HG02588 (cell line): Measurements from ENCODE around the gene DLGAP1.
"Not testable (repeated sequence)": the region's sequence is repeated elsewhere in the genome, so short reads cannot be mapped to it uniquely, and the experiment has no call there.

ENCODE experiments used
- ATAC-seq: cut with Tn5 transposase; IDR thresholded peaks from one replicate; pipeline ENCODE4 v1.9.1; 2021; ENCODE audit warnings: mild to moderate bottlenecking, moderate library complexity; ENCODE audit not compliant: unreplicated experiment

The DLGAP1 gene

GRCh38 chr18:3494569-3494968, 960.5 kb downstream of the DLGAP1 start:
- ATAC-seq = no peak

GRCh38 chr18:3494245-3494526, 960.9 kb downstream of the DLGAP1 start:
- no peak for ATAC-seq

DNA sequence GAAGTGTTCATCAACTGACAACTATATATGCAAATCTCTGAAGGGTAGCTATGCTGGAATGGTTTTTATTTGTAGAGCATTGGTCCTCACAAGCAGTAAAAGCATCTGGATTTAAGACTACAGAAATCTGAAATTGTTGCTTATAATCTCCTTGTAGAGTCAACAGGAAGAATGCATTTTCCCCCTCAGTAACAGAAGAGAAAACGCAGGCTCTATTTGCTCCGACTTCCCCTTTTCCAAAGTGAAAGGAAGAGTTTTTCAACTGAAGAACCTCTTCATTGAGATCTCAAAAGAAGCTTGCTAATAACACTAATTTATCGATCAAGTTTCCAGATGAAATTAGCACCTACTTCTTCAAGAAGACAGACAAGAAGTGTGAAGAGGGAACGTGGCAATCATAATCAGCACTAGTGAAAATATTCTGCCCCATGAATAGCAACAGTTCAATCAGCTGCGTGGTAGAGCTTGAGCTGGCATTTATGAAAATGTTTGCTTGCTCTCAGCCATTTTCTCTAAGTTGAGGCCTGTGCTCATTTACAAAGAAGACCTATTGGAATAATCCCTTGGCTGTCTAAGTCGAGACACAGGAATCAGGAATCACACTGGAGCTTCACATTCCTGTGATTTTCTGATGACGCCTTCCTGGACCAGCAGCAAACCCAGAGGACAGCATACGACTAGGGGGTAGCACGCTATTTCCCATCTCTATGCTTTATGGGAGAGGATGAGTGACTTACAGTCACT, 961.4 kb downstream of the DLGAP1 start:
- ATAC-seq = no peak

GRCh38 chr18:3492721-3493120, 962.4 kb downstream of the DLGAP1 start:
- ATAC-seq = no peak

- ATAC-seq = no peak
These were observed 963.0 kb downstream of the DLGAP1 start for GRCh38 chr18:3491981-3492555.

DNA sequence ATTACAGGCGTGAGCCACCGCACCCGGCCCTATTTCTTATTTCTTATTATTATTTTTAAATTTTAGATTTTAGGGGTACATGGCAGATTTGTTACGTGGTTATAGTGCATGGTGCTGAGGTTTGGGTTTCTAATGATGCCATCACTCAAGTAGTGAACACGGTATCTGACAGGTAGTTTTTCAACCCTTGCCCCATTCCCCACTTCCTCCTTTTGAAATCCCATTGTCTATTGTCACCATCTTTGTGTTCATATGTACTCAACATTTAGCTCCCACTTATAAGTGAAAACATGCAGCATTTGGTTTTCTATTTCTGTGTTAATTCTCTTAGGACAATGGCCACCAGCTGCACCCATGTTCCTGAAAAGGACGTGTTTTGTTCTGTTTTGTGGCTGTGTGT, 965.6 kb downstream of the DLGAP1 start:
- no peak for ATAC-seq

- ATAC-seq = no peak
These were observed 968.6 kb downstream of the DLGAP1 start for GRCh38 chr18:3486512-3486911.

GRCh38 chr18:3485153-3486149, 969.7 kb downstream of the DLGAP1 start:
- ATAC-seq = no peak

GRCh38 chr18:3482258-3482657, 972.8 kb downstream of the DLGAP1 start:
- ATAC-seq = no peak

GRCh38 chr18:3481696-3482210, 973.4 kb downstream of the DLGAP1 start:
- no peak for ATAC-seq

DNA sequence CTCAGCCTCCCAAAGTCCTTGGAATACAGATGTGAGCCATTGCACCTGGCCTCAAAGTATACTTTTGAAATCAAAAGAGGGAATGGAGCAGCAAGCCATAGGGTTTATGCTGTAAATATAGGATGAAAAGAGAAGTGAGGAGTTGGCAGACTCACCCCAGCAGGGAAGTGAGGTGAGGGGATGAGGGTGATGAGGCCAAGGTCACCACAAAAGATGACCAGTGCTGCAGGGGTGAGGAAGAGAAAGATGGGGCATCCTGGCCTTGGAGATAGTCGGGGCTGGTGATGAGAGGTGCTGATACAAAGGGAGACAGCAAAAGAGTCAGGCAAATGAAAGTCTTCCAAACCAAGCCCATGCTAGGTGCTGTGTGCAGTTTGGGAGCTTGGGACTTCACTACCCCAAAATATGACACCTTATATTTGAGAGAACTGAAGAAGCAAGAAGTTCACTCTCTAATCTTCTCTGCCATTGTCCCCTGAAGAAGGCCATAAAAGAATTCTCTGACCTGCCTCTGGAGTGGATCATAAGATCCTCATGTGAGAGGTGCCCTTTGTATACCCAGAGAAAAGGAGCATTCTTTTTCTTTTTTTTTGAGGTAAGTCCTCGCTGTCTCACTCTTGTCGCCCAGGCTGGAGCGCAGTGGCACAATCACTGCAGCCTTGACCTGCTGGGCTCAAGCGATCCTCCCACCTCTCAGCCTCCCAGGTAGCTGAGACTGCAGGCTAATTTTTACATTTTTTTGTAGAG, 974.1 kb downstream of the DLGAP1 start:
- no peak for ATAC-seq

- no peak for ATAC-seq
These were observed 975.1 kb downstream of the DLGAP1 start for GRCh38 chr18:3479978-3480509.

GRCh38 chr18:3478262-3478978, 976.7 kb downstream of the DLGAP1 start:
- no peak for ATAC-seq

GRCh38 chr18:3472681-3473544, 982.2 kb downstream of the DLGAP1 start:
- peak; percentile 53 for ATAC-seq

DNA sequence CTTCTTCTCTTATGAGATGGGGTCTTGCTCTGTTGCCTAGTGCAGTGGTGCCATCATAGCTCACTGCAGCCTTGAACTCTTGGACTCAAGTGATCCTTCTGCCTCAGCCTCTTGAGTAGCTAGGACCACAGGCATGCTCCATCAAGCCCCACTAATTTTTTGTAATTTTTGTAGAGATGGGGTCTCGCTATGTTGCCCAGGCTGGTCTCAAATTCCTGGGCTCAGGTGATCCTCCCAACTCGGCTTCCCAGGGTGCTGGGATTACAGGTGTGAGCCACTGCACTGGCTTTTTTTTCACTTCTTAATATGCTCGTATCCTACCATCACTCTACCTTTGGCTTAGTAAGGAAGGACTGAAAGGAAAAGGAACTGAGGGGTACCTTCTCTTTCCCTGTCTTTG, 983.0 kb downstream of the DLGAP1 start:
- not testable (repeated sequence) for ATAC-seq

- ATAC-seq = no peak
These were observed 983.9 kb downstream of the DLGAP1 start for GRCh38 chr18:3471141-3471648.

DNA sequence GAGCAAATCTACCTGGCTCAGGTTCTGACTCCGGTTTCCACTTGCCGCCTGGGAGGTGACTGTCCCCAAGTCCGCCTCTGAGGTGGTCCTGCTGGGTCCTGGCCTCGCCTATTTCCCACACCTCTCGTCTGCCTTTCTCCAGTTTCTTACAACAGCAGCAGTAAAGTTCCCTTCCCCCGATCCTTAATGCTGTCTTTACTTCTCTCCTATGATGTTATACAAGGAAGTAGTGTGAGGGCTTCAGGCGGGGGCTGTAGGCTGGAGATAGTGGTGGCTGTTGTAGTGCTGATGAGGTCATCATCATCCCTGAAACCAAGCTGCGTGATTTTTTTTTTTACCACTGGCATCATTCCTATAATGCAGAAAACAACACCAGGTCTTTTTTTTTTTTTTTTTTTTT, 986.3 kb downstream of the DLGAP1 start:
- ATAC-seq = no peak

DNA sequence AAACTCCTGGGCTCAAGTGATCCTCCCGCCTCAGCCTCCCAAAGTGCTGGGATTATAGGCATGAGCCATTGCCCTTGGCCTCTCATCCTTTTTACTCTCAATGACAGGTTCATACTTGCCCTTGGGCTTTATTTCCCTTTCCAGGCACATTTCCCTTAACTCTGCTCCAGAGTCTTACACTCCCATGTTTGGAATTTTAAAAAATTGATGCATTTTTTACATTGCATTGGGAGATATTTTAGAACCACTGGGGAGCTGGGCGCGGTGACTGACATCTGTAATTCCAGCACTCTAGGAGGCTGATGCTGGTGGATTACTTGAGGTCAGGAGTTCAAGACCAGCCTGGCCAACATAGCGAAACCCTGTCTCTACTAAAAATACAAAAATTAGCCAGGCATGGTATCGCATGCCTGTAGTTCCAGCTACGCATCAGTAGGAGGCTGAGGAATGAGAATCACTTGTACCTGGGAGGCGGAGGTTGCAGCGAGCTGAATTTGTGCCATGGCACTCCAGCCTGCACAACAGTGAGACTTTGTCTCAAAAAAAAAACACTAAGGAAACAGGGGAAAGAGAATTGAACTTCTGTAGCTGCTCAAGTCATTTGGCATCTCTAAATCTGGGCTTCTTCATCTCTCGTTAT, 986.9 kb downstream of the DLGAP1 start:
- no peak for ATAC-seq
